ENCODE results near the gene TFE3. TPM values are rescaled to one million over a fixed set of nuclear protein-coding genes. Genes with fewer than 3 reads are reported as not detected.
A peak's percentile ranks its signal among the peaks of the same experiment; 100 is the strongest.

The TFE3 gene
- total RNA-seq, 2 experiments from 2014 or later = 27.1 to 27.5 TPM

- no peak for ATAC-seq
- Mint-ChIP-seq H3K36me3 (ENCODE audit: low read depth) (peaks cover 7% of the 10 kb centered on the region), H3K4me1 (peaks cover 14% of the 10 kb centered on the region), H3K9me3 (ENCODE audit: low read depth) (no peaks in the 10 kb centered on the region), H3K27ac (no peak overlapping the region), H3K4me3 (no peak overlapping the region), H3K27me3 (no peaks in the 10 kb centered on the region)
- no peak for DNase-seq
- intact Hi-C loops (cut with DNase I, micrococcal nuclease) = loop anchor here in 1 of 2 experiments (10.0 kb wide), 1 partner anchor 194 kb away; the partner anchor contains the start of genes FOXP3 and PPP1R3F
- ChIA-PET POLR2A (no interaction called here), CTCF (interaction anchor here (0.6 kb wide), 1 partner anchor 10 kb away, joined by 4 read pairs; no protein-coding TSS in a partner anchor)
Measured at GRCh38 chrX:49070988-49071387, 27.8 kb upstream of the TFE3 start.

- no peak overlapping the region for H3K4me3 Mint-ChIP-seq
- POLR2A ChIA-PET = no interaction called here
- ATAC-seq = no peak
- no peaks in the 10 kb centered on the region for H3K9me3 Mint-ChIP-seq (ENCODE audit: low read depth)
- CTCF ChIA-PET = interaction anchor here (0.7 kb wide), 1 partner anchor 37 kb away, joined by 3 read pairs; no protein-coding TSS in a partner anchor
- intact Hi-C loops (cut with DNase I, micrococcal nuclease) = no loop called here
- H3K4me1 Mint-ChIP-seq = peaks cover 12% of the 10 kb centered on the region
- H3K36me3 Mint-ChIP-seq (ENCODE audit: low read depth) = peaks cover 4% of the 10 kb centered on the region
- no peaks in the 10 kb centered on the region for H3K27me3 Mint-ChIP-seq
- H3K27ac Mint-ChIP-seq = no peak overlapping the region
- DNase-seq = no peak
Measured at GRCh38 chrX:49069038-49069437, 25.9 kb upstream of the TFE3 start.

GRCh38 chrX:49067285-49068120 lies 24.3 kb upstream of the TFE3 start:
- ATAC-seq = no peak
- Mint-ChIP-seq H3K27ac (no peak overlapping the region), H3K27me3 (no peaks in the 10 kb centered on the region), H3K4me1 (peaks cover 3% of the 10 kb centered on the region), H3K4me3 (no peak overlapping the region), H3K36me3 (ENCODE audit: low read depth) (peaks cover 4% of the 10 kb centered on the region), H3K9me3 (ENCODE audit: low read depth) (no peaks in the 10 kb centered on the region)
- intact Hi-C loops (cut with DNase I, micrococcal nuclease) = no loop called here
- ChIA-PET CTCF (interaction anchor here (0.6 kb wide), 1 partner anchor 75 kb away, joined by 3 read pairs; no protein-coding TSS in a partner anchor), POLR2A (no interaction called here)
- DNase-seq = no peak

DNA sequence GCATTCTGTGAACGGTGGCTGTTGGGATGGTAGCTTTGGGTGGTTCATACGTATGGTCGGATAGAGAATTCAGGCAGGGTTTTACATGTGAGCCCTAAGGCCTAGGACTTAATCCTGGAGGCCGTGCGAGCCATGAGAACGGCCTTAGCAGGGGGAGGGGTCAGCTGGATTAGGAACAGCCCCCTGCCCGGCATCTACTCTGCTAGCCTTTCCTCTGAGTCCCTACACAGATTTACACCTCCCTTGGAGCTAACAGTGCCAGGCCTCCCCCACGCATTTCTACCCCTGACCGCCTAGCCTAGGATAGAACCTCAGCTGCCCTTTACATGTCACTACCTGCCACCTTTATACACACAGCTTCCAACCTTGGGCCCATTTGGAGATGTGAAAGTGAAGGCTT lies 23.5 kb upstream of the TFE3 start:
- H3K4me1 Mint-ChIP-seq = no peaks in the 10 kb centered on the region
- intact Hi-C loops (cut with DNase I, micrococcal nuclease) = no loop called here
- ChIA-PET POLR2A (no interaction called here), CTCF (interaction anchor here (0.6 kb wide), 1 partner anchor 76 kb away, joined by 3 read pairs; no protein-coding TSS in a partner anchor)
- ATAC-seq (no peak), DNase-seq (no peak)
- H3K4me3 Mint-ChIP-seq = no peak overlapping the region
- no peaks in the 10 kb centered on the region for H3K27me3 Mint-ChIP-seq
- no peaks in the 10 kb centered on the region for H3K9me3 Mint-ChIP-seq (ENCODE audit: low read depth)
- H3K27ac Mint-ChIP-seq = no peak overlapping the region
- H3K36me3 Mint-ChIP-seq (ENCODE audit: low read depth) = peaks cover 2% of the 10 kb centered on the region

- POLR2A ChIA-PET = no interaction called here
- CTCF ChIA-PET = no interaction called here
- Mint-ChIP-seq H3K27me3 (no peaks in the 10 kb centered on the region), H3K9me3 (ENCODE audit: low read depth) (no peaks in the 10 kb centered on the region), H3K4me3 (no peak overlapping the region), H3K36me3 (ENCODE audit: low read depth) (peaks cover 2% of the 10 kb centered on the region), H3K4me1 (no peaks in the 10 kb centered on the region), H3K27ac (no peak overlapping the region)
- intact Hi-C loops (cut with DNase I, micrococcal nuclease) = no loop called here
- ATAC-seq (no peak), DNase-seq (no peak)
Measured at GRCh38 chrX:49066278-49066677, 23.1 kb upstream of the TFE3 start.

DNA sequence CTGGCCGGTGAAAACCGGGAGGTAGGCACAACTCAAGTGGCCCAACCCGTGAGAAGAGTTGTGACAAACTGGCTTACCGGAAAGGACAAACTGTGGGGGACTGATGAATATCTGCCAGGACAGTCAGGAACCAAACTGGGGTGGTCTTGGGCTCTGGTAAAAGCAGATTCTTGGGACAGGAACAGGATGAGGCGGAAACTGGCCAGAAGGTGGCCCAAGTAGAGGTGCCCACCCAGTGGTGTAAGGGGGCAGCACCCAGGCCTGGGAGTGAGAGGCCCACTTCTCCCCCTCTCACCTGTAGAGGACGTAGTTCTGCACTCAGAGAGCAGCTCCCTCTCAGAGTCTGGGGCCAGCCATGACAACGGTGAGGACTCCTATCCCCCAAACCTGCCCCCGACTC lies 21.6 kb upstream of the TFE3 start:
- Mint-ChIP-seq H3K27me3 (no peaks in the 10 kb centered on the region), H3K4me3 (no peak overlapping the region), H3K27ac (no peak overlapping the region), H3K4me1 (no peaks in the 10 kb centered on the region), H3K36me3 (ENCODE audit: low read depth) (peaks cover 2% of the 10 kb centered on the region), H3K9me3 (ENCODE audit: low read depth) (no peaks in the 10 kb centered on the region)
- ATAC-seq (no peak), DNase-seq (no peak)
- ChIA-PET CTCF (no interaction called here), POLR2A (no interaction called here)
- intact Hi-C loops (cut with DNase I, micrococcal nuclease) = no loop called here

DNA sequence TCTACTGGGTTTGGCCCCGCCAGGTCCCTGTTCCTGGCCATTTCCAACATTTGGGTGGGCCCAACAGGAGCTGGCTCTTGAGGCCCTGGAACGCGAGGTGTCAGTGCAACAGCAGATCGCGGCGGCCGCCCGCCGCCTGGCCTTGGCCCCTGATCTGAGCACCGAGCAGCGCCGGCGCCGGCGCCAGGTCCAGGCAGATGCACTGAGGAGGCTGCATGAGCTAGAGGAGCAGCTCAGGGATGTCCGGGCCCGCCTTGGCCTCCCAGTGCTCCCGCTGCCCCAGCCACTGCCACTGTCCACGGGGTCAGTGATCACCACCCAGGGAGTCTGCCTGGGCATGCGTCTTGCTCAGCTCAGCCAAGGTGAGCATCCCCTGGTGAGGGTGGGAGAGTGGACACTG lies 21.1 kb upstream of the TFE3 start:
- peaks cover 2% of the 10 kb centered on the region for H3K36me3 Mint-ChIP-seq (ENCODE audit: low read depth)
- no peak overlapping the region for H3K27ac Mint-ChIP-seq
- no peak overlapping the region for H3K4me3 Mint-ChIP-seq
- H3K27me3 Mint-ChIP-seq = no peaks in the 10 kb centered on the region
- no peaks in the 10 kb centered on the region for H3K9me3 Mint-ChIP-seq (ENCODE audit: low read depth)
- ChIA-PET POLR2A (no interaction called here), CTCF (no interaction called here)
- intact Hi-C loops (cut with DNase I, micrococcal nuclease) = no loop called here
- no peak for DNase-seq
- no peak for ATAC-seq
- H3K4me1 Mint-ChIP-seq = no peaks in the 10 kb centered on the region

GRCh38 chrX:49063715-49064114 lies 20.6 kb upstream of the TFE3 start:
- no peak for ATAC-seq
- intact Hi-C loops (cut with DNase I, micrococcal nuclease) = no loop called here
- ChIA-PET CTCF (no interaction called here), POLR2A (no interaction called here)
- H3K27me3 Mint-ChIP-seq = no peaks in the 10 kb centered on the region
- H3K36me3 Mint-ChIP-seq (ENCODE audit: low read depth) = peaks cover 2% of the 10 kb centered on the region
- H3K27ac Mint-ChIP-seq = no peak overlapping the region
- H3K4me3 Mint-ChIP-seq = no peak overlapping the region
- no peak for DNase-seq
- H3K9me3 Mint-ChIP-seq (ENCODE audit: low read depth) = no peaks in the 10 kb centered on the region
- H3K4me1 Mint-ChIP-seq = no peaks in the 10 kb centered on the region

GRCh38 chrX:49061916-49062315 lies 18.8 kb upstream of the TFE3 start:
- ATAC-seq = no peak
- Mint-ChIP-seq H3K36me3 (ENCODE audit: low read depth) (peaks cover 2% of the 10 kb centered on the region), H3K4me1 (peaks cover 2% of the 10 kb centered on the region), H3K27me3 (no peaks in the 10 kb centered on the region), H3K4me3 (no peak overlapping the region), H3K27ac (no peak overlapping the region), H3K9me3 (ENCODE audit: low read depth) (no peaks in the 10 kb centered on the region)
- no peak for DNase-seq
- CTCF ChIA-PET = no interaction called here
- intact Hi-C loops (cut with DNase I, micrococcal nuclease) = no loop called here
- POLR2A ChIA-PET = no interaction called here

- Mint-ChIP-seq H3K4me1 (peaks cover 5% of the 10 kb centered on the region), H3K27me3 (no peaks in the 10 kb centered on the region), H3K9me3 (ENCODE audit: low read depth) (no peaks in the 10 kb centered on the region), H3K4me3 (no peak overlapping the region), H3K36me3 (ENCODE audit: low read depth) (peaks cover 2% of the 10 kb centered on the region), H3K27ac (no peak overlapping the region)
- ATAC-seq (no peak), DNase-seq (no peak)
- CTCF ChIA-PET = interaction anchor here (0.6 kb wide), 1 partner anchor 214 kb away, joined by 4 read pairs; no protein-coding TSS in a partner anchor
- intact Hi-C loops (cut with DNase I, micrococcal nuclease) = no loop called here
- POLR2A ChIA-PET = no interaction called here
Measured at GRCh38 chrX:49061490-49061889, 18.3 kb upstream of the TFE3 start.

- DNase-seq = no peak
- POLR2A ChIA-PET = no interaction called here
- intact Hi-C loops (cut with DNase I, micrococcal nuclease) = no loop called here
- peak overlapping the region; percentile 19 for H3K27ac Mint-ChIP-seq
- H3K4me1 Mint-ChIP-seq = peaks cover 7% of the 10 kb centered on the region
- H3K4me3 Mint-ChIP-seq = no peak overlapping the region
- peaks cover 2% of the 10 kb centered on the region for H3K36me3 Mint-ChIP-seq (ENCODE audit: low read depth)
- CTCF ChIA-PET = interaction anchor here (0.6 kb wide), 1 partner anchor 213 kb away, joined by 4 read pairs; no protein-coding TSS in a partner anchor
- no peak for ATAC-seq
- no peaks in the 10 kb centered on the region for H3K27me3 Mint-ChIP-seq
- no peaks in the 10 kb centered on the region for H3K9me3 Mint-ChIP-seq (ENCODE audit: low read depth)
Measured at GRCh38 chrX:49060914-49061313, 17.8 kb upstream of the TFE3 start.

DNA sequence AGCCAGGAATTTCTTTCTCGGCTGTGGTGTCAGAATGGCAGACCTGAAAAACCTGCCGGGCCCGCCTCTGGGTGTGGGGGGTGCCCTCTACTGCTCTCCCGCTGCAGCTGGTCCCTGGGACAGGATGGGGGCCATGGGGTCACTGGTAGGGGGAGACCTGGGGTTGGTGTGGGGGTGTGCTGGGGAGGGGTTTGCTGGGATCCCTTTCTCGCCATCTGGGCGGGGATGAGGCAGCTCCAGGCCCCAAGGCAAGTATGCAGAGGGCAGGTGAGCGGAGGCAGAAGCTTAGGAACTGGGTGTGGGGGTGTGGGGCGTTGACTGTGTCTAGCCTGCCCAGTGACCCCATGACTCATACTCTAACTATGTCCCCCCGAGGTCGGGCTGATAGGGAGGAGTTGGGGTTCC lies 16.5 kb upstream of the TFE3 start:
- no peak overlapping the region for H3K4me3 Mint-ChIP-seq
- intact Hi-C loops (cut with DNase I, micrococcal nuclease) = no loop called here
- H3K9me3 Mint-ChIP-seq (ENCODE audit: low read depth) = no peaks in the 10 kb centered on the region
- no peak overlapping the region for H3K27ac Mint-ChIP-seq
- POLR2A ChIA-PET = interaction anchor here (0.9 kb wide), 1 partner anchor 442 kb away, joined by 3 read pairs; no protein-coding TSS in a partner anchor
- H3K4me1 Mint-ChIP-seq = peaks cover 17% of the 10 kb centered on the region
- no peaks in the 10 kb centered on the region for H3K27me3 Mint-ChIP-seq
- DNase-seq = no peak
- ATAC-seq = no peak
- peaks cover 2% of the 10 kb centered on the region for H3K36me3 Mint-ChIP-seq (ENCODE audit: low read depth)
- CTCF ChIA-PET = no interaction called here

Measured in activated CD4-positive, alpha-beta T cell treated with anti-CD3 and anti-CD28 coated beads for 36 hours (primary cell).